GM21423 (cell line): Measurements from ENCODE around the gene SND1.

ENCODE experiments used
- ATAC-seq: cut with Tn5 transposase; IDR thresholded peaks from one replicate; pipeline ENCODE4 v1.9.1; 2021; ENCODE audit warnings: mild to moderate bottlenecking, moderate library complexity; ENCODE audit not compliant: unreplicated experiment

SND1 gene

DNA sequence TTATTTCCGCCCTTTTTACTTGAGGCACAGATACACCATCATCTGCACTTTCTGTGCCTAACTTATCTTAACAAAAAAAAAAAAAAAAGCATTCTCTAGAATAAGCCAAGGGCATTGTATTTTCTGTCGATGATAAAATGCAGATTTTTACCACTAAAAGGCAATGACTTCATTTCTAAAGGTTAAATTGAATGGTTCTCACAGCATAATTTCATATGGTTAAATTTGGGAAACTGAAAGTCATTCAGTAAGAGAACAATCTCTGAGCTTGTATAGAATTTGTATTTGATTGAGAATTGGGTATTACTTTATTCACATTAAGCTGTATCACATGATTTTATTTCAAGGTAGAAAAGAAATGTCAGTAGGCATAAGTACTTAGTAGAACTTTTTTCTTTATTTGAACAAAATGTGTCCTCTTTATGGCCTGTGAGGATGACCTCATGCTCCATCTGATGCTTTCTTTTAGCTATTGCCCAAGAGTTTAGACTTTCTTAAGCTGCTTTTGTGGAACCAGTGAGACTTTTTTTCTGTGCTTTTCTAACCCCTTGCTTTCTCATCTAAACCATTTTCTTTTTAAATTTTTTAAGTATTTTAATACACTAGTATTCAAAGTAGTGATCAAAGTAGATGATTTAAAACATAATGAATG is 268.9 kb downstream of the SND1 start:
- no peak for ATAC-seq

- ATAC-seq = no peak
These were observed 270.7 kb downstream of the SND1 start for GRCh38 chr7:127922656-127923055.

DNA sequence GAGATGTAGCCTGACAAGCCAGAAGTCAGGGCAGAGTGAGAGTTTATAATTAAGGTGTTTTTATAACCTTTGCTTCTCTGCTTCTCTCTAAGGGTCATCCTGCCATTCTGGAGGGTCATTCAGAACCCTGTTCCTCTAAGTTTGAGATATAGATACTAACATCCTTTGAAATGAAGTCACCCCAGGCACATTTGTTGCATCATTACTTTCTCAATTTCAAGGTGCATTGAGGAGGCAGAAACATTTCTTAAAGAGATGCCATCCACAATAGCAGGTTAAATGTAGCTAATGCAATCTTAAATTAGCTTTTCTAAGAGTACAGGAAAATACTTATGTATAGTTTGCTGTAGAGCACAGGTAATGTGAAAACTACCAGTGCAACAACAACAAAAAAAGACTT is 272.9 kb downstream of the SND1 start:
- no peak for ATAC-seq

- ATAC-seq = no peak
These were observed 275.3 kb downstream of the SND1 start for GRCh38 chr7:127927348-127927696.

DNA sequence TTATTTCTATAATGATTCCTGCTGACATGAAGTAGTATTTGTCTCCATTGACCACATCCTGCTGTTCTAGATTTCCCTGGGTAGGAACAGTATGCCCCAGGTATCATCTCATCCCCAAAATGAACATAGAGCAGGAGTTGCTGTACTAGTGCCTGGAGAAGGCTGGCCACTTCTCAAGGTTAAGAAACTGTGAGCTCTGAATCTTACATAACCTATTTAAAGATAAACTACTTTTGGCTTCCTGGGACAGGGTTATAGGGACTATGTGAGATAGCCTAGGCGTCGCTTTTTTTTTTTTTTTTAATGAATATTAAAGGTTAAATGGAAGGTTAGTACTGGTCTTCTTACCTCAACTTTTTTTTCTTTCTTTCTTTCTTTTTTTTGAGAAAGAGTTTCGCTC is 276.2 kb downstream of the SND1 start:
- ATAC-seq = no peak

DNA sequence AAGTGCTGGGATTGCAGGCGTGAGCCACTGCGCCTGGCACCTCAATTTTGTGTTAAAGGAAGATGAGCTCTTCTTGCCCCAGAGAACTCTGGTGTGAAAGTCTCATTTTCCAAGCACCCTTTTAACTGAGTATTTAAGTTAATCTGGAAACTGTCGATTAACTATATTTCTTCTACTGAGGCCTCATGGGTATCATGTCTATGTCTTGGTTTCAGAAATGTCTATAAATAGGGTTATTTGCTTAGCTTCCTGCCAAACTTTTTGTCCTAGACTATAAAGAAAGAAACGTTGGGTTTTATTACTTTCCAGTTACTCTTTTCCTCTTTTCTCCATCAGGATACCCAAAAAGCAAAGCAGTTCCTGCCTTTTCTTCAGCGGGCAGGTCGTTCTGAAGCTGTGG is 276.9 kb downstream of the SND1 start:
- ATAC-seq = no peak

DNA sequence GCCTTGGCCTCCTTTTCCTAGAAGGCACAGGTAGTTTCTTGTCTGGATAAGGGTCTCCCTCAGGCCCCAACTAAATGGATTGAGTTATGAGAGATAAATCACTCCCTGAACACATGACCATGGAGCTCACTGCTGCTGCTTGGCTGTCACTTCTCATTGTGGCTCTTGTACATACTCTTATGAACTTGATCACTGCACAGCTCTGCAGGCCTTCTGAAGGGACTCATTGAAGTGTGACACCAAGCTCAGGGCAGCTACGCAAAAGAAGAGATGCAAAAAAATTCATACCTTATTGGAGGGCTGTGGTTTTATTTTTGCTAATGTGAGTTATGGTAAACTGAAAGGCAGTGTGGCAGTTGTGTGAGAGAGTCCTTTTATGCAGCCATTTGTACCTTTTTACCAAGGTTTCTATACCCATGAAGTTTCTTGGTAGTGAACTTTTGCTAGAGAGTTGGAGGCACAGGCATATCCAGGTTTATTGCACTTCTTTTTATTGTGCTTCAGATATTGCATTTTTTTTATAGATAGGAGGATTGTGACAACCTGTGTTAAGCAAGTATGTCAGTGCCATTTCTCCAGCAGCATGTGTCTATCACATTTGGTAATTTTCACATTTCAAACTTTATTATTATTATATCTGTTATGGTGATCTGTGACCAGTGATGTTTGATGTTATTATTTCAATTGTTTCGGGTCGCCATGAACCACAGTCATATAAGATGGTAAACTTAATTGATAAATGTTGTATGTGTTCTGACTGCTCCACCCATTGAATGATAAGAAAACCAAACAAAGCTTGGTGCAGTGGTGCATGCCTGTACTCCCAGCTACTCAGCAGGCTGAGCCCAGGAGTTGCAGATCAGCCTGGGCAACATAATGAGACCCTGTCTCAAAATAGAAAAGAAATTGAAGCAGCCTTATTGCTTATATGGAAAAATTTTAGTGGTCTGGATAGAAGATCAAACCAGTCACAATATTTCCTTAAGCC is 278.6 kb downstream of the SND1 start:
- ATAC-seq = no peak

GRCh38 chr7:127932076-127932475 is 280.1 kb downstream of the SND1 start:
- no peak for ATAC-seq

DNA sequence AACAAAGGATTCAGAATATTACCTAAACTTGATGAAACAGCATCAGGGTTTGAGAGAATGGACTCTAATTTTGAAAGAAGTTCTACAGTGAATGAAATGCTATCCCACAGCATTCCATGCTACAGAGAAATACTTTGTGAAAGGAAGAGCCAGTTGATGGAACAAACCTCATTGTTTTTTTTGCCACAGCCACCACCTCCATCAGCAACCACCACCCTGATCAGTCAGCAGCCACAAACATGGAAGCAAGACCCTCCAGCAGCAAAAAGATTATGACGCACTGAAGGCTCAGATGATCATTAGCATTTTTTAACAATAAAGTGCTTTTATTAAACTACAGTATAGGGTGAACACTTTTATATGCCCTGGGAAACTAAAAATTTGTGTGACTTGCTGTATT is 280.5 kb downstream of the SND1 start:
- no peak for ATAC-seq

DNA sequence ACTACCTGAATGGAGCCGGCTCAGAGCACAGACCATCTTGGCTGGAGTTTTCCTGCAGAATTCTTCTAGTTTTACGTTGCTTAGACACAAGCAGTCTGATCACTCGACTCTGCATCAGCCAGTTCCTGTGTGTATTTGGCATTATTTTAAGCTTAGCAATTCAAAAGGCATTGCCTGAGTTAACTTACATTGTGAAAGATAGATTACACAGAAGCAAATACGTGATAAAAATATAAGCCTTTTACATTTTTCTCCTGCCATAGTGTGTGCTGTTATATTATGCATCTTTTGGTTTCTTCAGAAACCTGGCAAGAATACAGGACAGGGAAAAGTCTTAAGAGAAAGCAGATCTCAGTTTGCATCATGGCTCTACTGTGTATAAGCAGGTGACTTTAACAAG is 281.2 kb downstream of the SND1 start:
- no peak for ATAC-seq

DNA sequence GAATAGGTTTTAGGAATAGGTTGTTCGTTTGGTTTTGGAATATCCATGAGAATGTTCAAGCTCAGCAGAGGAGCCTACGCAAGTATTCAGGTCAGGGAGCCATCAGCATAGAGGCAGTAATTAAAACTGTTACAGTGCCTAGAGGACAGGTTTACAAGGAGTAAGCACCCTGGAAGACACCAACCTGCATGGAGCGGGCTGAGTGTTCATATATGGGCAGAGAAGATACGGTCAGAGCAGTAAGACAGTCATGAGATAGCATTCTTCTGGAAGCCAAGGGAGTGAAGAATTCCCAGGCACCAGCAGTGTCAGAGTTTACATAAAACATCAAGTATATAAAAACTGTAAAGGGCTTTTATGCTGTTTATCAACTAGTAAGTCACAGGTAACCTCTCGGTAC is 282.7 kb downstream of the SND1 start:
- ATAC-seq = no peak

DNA sequence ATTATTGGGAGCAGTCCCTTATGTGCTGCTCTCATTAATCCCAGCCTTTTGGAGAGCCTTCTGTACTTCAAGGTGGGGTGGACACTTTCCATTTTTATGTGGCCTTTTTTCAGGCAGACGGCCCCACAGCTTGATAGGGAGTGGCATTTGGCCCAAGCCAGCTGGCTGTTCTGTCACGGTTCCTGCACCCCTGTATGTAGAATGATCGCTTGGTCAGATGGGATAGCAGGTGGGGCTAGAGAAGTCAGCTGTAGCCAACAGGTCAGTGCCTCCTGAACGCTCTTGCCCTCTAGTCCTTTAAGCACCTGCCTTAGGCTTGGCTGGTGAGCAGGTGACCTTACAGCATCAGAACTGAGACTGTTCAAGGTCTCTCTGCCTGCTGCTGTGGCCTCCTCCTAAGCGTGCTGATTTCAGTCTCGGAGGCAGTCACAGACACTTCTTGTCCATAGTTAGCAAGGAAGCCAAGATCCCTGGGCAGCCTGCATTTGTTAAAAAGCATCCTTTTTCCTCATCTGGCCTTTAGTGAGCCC is 283.9 kb downstream of the SND1 start:
- no peak for ATAC-seq

- ATAC-seq = no peak
These were observed 285.2 kb downstream of the SND1 start for GRCh38 chr7:127937066-127937680.

DNA sequence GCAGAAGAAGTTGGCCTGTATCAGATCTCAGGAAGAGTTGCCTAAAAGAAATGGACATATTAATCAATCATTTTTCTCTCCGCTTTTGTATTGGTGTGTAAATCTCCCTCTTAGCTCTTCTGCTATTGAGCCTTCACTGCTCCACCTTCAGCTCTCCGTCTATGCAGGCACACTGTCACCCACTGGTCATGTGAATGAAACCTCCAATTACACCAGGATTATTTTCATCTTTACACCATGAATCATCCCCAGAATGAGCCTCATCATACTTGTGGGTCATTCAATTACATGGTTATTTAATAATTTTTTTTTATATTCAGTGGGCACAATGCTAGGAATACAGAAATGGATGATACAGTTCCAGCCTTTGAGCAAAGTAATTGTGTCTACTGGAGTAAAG is 286.6 kb downstream of the SND1 start:
- no peak for ATAC-seq

DNA sequence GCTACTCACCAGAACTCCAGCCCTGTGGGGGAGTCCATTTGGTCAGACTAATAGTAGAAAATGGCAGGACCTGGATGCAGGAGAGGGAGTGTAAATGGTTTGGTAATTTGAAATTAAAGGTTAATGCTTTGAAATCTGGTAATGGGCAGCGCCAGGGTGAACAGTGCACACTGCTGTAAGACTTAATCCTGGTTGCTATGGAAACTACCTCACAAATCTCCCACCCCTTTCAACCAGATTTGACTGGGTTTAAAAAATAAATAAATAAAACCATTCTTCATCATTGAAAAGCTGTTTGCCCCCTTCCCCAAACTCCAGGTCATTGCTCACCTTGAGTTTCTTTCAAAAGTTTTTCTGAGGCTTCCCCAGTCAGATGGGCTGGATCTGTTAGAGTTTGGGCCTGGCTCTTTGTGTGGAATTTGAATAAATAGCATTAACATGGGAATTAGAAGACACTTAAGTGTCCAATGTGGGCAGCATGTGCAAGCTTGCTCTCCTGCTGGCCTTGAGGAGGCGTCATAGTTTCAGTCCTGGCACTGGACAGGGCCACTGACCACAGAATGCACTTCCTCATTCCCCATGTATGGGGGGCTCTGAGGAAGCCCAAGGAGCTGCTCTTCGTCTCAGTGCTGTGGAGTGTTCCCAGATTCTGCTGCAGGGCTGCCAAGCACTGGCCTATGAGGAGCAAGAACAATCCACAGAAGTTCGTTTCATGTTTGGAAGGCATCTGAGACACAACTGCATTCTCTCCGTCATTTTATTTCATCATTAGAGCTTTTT is 288.6 kb downstream of the SND1 start:
- no peak for ATAC-seq

GRCh38 chr7:127941476-127942210 is 289.6 kb downstream of the SND1 start:
- ATAC-seq = no peak

GRCh38 chr7:127943541-127944521 is 291.8 kb downstream of the SND1 start:
- ATAC-seq = no peak

DNA sequence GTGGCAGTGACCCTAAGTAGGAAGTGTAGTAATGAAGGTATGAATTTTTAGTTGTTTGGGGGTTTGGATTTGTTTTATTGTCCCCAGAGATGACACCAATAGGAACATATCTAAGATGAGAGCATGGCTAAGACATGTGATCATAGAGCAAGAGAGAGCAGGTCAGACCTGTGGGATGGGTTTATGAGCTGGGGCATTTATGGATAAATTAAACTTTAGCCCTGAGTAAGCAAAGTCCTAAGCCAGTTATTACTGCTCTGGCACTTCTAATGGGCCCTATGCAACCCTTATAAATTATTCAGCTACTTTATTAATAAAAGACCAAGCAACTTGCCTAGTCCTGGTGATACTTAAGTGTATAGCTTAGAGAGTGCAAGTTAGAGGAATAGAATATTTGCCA is 294.1 kb downstream of the SND1 start:
- ATAC-seq = no peak

- ATAC-seq = no peak
These were observed 294.9 kb downstream of the SND1 start for GRCh38 chr7:127946847-127947246.
